PFSK-1 (cell line): ENCODE data around the gene RGS6.

Experiments
- REST ChIP-seq, 2 experiments: IDR thresholded peaks; 2 replicates each; pipeline versions ENCODE4 v1.6.1 to v1.8.0; 2011 to 2012; ENCODE audit warnings: low read depth in 2 of 2, low read length in 2 of 2, control low read depth in 1 of 2, inconsistent platforms in 1 of 2, mild to moderate bottlenecking in 1 of 2, moderate library complexity in 1 of 2; ENCODE audit not compliant: insufficient read depth in 1 of 2
- SIN3A ChIP-seq: IDR thresholded peaks from 2 replicates; pipeline ENCODE4 v1.6.1; 2012; ENCODE audit warnings: mild to moderate bottlenecking, low read length, moderate library complexity, borderline replicate concordance; ENCODE audit not compliant: insufficient read depth

GRCh38 chr14:72118841-72119240 is 186.6 kb downstream of the RGS6 start:
- TF ChIP-seq SIN3A (no peak), REST (IDR thresholded peaks at IDR 0.05; ENCODE audit: insufficient read depth in 1 of 2, low read depth in 2 of 2, low read length in 2 of 2) (no peak)
